Measurements from ENCODE around the gene OTOL1. TPM values are rescaled to one million over a fixed set of nuclear protein-coding genes. Genes with fewer than 3 reads are reported as not detected.

Gene OTOL1
- polyA plus RNA-seq, 3 donors: not detected

DNA sequence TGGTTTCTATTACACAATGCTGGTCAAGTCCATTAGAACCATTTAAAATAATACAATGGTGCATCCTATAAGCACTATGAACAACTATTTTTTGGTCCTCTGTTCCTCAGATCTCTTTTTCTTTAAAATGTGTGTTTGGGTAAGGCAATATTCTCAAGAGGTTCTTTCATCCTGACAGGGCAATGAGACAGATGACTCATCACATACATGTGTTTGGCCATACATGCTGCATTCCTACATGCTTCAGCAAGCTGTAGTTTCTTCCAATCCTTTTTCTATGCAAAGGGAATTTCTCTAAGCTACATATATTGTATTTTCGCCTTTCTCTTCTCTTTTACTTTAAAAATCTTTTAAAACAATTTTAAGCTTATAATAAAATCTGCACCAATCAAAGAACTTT is 52.7 kb downstream of the OTOL1 start:
- H3K4me3 Mint-ChIP-seq: no peak overlapping the region
- no peak for DNase-seq
- Histone ChIP-seq H3K9ac (ENCODE audit: insufficient read depth, low read length, poor library complexity, severe bottlenecking) (no peak overlapping the region), H4K20me1 (ENCODE audit: insufficient read depth, low read length) (no peaks in the 10 kb centered on the region), H3K27me3 (ENCODE audit: control insufficient read depth in 2 of 2, insufficient read depth in 2 of 2, low read length in 2 of 2) (no peaks in the 10 kb centered on the region), H3K36me3 (replicated peaks in 1 of 2; ENCODE audit: control insufficient read depth in 1 of 2, insufficient read depth in 2 of 2, low read length in 2 of 2) (no peaks in the 10 kb centered on the region), H3K9me3 (replicated peaks in 1 of 2; ENCODE audit: control insufficient read depth in 1 of 2, insufficient read depth in 1 of 2, low read length in 2 of 2) (no peaks in the 10 kb centered on the region), H2AFZ (ENCODE audit: insufficient read depth, low read depth, low read length, poor library complexity, severe bottlenecking) (no peak overlapping the region), H3K4me2 (replicated peaks; ENCODE audit: extremely low read depth, low read length, poor library complexity, severe bottlenecking) (no peak overlapping the region), H3K27ac (ENCODE audit: low read depth in 1 of 2, low read length in 2 of 2) (no peak overlapping the region), H3K4me3 (replicated peaks in 1 of 3; ENCODE audit: low read depth in 2 of 3, low read length in 3 of 3) (no peak overlapping the region), H3K79me2 (ENCODE audit: insufficient read depth, low read length) (no peaks in the 10 kb centered on the region), H3K4me1 (ENCODE audit: control insufficient read depth in 1 of 2, insufficient read depth in 2 of 2, low read length in 2 of 2) (no peaks in the 10 kb centered on the region)
- intact Hi-C loops (cut with micrococcal nuclease): no loop called here
- H3K9me3 Mint-ChIP-seq: peaks cover 0 to 5% (median 0%) of the 10 kb centered on the region in 7 donors
- TF ChIP-seq, protein P1, sequence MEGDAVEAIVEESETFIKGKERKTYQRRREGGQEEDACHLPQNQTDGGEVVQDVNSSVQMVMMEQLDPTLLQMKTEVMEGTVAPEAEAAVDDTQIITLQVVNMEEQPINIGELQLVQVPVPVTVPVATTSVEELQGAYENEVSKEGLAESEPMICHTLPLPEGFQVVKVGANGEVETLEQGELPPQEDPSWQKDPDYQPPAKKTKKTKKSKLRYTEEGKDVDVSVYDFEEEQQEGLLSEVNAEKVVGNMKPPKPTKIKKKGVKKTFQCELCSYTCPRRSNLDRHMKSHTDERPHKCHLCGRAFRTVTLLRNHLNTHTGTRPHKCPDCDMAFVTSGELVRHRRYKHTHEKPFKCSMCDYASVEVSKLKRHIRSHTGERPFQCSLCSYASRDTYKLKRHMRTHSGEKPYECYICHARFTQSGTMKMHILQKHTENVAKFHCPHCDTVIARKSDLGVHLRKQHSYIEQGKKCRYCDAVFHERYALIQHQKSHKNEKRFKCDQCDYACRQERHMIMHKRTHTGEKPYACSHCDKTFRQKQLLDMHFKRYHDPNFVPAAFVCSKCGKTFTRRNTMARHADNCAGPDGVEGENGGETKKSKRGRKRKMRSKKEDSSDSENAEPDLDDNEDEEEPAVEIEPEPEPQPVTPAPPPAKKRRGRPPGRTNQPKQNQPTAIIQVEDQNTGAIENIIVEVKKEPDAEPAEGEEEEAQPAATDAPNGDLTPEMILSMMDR (IDR thresholded peaks at IDR 0.05): no peak
- H3K4me1 Mint-ChIP-seq: no peaks in the 10 kb centered on the region
- H3K36me3 Mint-ChIP-seq: no peaks in the 10 kb centered on the region
- H3K27ac Mint-ChIP-seq: no peak overlapping the region
- WGBS (ENCODE audit: insufficient coverage): no CpG with 5 or more reads among the region's 1 CpG
- peaks cover 0 to 4% (median 3%) of the 10 kb centered on the region in 3 donors for H3K27me3 Mint-ChIP-seq (ENCODE audit: low read depth in 3 of 3)

DNA sequence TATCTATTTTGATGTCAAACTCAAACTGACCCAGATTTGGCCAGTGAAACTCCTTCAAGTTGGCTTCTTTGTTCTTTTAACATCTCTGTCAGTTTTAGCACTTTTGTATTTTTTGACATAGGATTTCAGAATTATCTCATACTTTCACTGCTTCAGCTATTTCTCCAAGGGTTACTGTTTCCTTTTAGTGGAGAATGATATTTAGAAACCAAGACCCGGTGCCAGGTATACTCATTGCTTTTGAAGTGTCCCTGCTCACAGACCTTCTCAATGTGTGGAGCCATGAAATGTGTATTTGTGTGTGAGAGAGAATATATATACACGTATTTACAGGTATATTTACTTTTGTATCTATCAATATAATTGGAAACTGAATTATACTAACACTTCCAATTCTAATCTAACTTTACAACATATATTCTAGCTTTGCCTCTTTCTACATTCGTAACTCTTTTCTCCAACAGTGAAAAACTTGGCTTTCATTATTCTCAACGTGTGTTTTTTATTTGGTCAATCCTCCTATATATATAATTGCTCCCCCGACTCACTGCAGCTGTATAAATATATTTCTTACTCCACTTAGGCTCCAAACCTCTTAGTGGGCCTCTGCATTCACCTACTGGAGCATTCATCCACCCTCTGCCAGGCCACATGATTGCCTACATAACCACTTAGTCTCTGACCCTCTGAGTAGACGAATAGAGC is 54.0 kb downstream of the OTOL1 start:
- no peaks in the 10 kb centered on the region for H3K9me3 ChIP-seq (replicated peaks in 1 of 2; ENCODE audit: control insufficient read depth in 1 of 2, insufficient read depth in 1 of 2, low read length in 2 of 2)
- no peaks in the 10 kb centered on the region for H3K27me3 ChIP-seq (ENCODE audit: control insufficient read depth in 2 of 2, insufficient read depth in 2 of 2, low read length in 2 of 2)
- H3K4me3 Mint-ChIP-seq: no peak overlapping the region
- DNase-seq: no peak
- WGBS (ENCODE audit: insufficient coverage): 80% methylated on average over 2 of the region's 6 CpGs
- no peaks in the 10 kb centered on the region for H3K36me3 ChIP-seq (replicated peaks in 1 of 2; ENCODE audit: control insufficient read depth in 1 of 2, insufficient read depth in 2 of 2, low read length in 2 of 2)
- no peaks in the 10 kb centered on the region for H3K36me3 Mint-ChIP-seq
- no peak overlapping the region for H3K4me2 ChIP-seq (replicated peaks; ENCODE audit: extremely low read depth, low read length, poor library complexity, severe bottlenecking)
- H4K20me1 ChIP-seq (ENCODE audit: insufficient read depth, low read length): no peaks in the 10 kb centered on the region
- peaks cover 0 to 5% (median 0%) of the 10 kb centered on the region in 7 donors for H3K9me3 Mint-ChIP-seq
- H3K27ac ChIP-seq (ENCODE audit: low read depth in 1 of 2, low read length in 2 of 2): no peak overlapping the region
- no peaks in the 10 kb centered on the region for H3K4me1 Mint-ChIP-seq
- TF ChIP-seq, protein P1 (IDR thresholded peaks at IDR 0.05): no peak
- no peak overlapping the region for H3K9ac ChIP-seq (ENCODE audit: insufficient read depth, low read length, poor library complexity, severe bottlenecking)
- no peak overlapping the region for H2AFZ ChIP-seq (ENCODE audit: insufficient read depth, low read depth, low read length, poor library complexity, severe bottlenecking)
- H3K27me3 Mint-ChIP-seq (ENCODE audit: low read depth in 3 of 3): peaks cover 3 to 4% (median 4%) of the 10 kb centered on the region in 3 donors
- no peaks in the 10 kb centered on the region for H3K4me1 ChIP-seq (ENCODE audit: control insufficient read depth in 1 of 2, insufficient read depth in 2 of 2, low read length in 2 of 2)
- no peak overlapping the region for H3K4me3 ChIP-seq (replicated peaks in 1 of 3; ENCODE audit: low read depth in 2 of 3, low read length in 3 of 3)
- no peak overlapping the region for H3K27ac Mint-ChIP-seq
- H3K79me2 ChIP-seq (ENCODE audit: insufficient read depth, low read length): no peaks in the 10 kb centered on the region
- intact Hi-C loops (cut with micrococcal nuclease): no loop called here

All from CD14-positive monocyte (primary cell).